ENCODE data around the gene MAPKBP1.

DNA sequence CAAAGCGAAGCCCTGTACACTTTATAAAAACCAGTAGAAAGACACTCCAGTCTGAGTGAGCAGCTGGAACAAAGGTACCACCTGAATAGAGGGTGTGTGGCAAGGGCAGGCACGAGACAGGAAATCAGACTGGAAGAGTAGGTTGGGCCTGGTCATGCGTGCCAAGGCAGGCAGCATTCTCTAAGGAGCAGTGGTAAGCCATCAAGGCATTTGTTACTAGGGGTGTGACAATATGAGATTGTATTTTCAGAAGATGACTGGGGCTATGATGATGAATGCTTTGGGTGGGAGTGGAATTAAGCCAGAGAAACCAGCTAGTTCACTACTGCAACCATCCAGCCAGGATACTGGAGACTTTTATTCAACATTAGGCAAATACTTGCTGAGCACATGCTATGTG, 58.6 kb downstream of the MAPKBP1 start:
- TF ChIP-seq BHLHE40 (IDR thresholded peaks at IDR 0.05; ENCODE audit: borderline replicate concordance) = no peak
- TF ChIP-seq FOXK2 (IDR thresholded peaks at IDR 0.05) = no peak
- no peak for TF ChIP-seq HDGF (IDR thresholded peaks at IDR 0.05; ENCODE audit: borderline replicate concordance)
- no peak for TF ChIP-seq SP1 (IDR thresholded peaks at IDR 0.05)
- TF ChIP-seq ZNF384 (IDR thresholded peaks at IDR 0.05) = no peak
- no peak for TF ChIP-seq FOXA1 (IDR thresholded peaks at IDR 0.05)
- no peak for TF ChIP-seq CTBP1 (IDR thresholded peaks at IDR 0.05; ENCODE audit: borderline replicate concordance)
- TF ChIP-seq, protein P1, sequence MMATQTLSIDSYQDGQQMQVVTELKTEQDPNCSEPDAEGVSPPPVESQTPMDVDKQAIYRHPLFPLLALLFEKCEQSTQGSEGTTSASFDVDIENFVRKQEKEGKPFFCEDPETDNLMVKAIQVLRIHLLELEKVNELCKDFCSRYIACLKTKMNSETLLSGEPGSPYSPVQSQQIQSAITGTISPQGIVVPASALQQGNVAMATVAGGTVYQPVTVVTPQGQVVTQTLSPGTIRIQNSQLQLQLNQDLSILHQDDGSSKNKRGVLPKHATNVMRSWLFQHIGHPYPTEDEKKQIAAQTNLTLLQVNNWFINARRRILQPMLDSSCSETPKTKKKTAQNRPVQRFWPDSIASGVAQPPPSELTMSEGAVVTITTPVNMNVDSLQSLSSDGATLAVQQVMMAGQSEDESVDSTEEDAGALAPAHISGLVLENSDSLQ (IDR thresholded peaks at IDR 0.05) = no peak
- TF ChIP-seq L3MBTL2 (conservative IDR thresholded peaks at IDR 0.05) = no peak
- no peak for TF ChIP-seq ELF4 (IDR thresholded peaks at IDR 0.05)
- no peak for TF ChIP-seq SUZ12 (IDR thresholded peaks at IDR 0.05)
- TF ChIP-seq ARNT (IDR thresholded peaks at IDR 0.05) = no peak
- TF ChIP-seq FOXM1 (IDR thresholded peaks at IDR 0.05; ENCODE audit: borderline replicate concordance) = no peak

Measured in HEK293T (cell line).